ENCODE results near the gene COX7A2.

COX7A2 gene

GRCh38 chr6:75209184-75209723, 34.3 kb downstream of the COX7A2 start:
- Histone ChIP-seq H3K4me1 (peaks cover 3% of the 10 kb centered on the region), H3K9ac (no peak overlapping the region), H3K27ac (no peak overlapping the region)

GRCh38 chr6:75208298-75209183, 35.1 kb downstream of the COX7A2 start:
- Histone ChIP-seq H3K27me3 (ENCODE audit: control insufficient read depth, insufficient read depth, low read length) (peaks cover 10% of the 10 kb centered on the region), H3K4me3 (ENCODE audit: low read depth, low read length) (no peak overlapping the region), H3K9ac (no peak overlapping the region), H3K4me1 (peaks cover 3% of the 10 kb centered on the region), H2AFZ (peak overlapping the region; percentile 16), H3K36me3 (ENCODE audit: control insufficient read depth, insufficient read depth, low read length) (no peaks in the 10 kb centered on the region), H3K4me2 (ENCODE audit: low read length) (peak overlapping the region; percentile 50), H3K79me2 (no peaks in the 10 kb centered on the region), H3K27ac (no peak overlapping the region), H3K9me3 (ENCODE audit: control insufficient read depth, low read length) (no peaks in the 10 kb centered on the region)
- TF ChIP-seq CTCF (IDR thresholded peaks at IDR 0.05) = peak; percentile 89

More at GRCh38 chr6:75209184-75209723, 34.3 kb downstream of the COX7A2 start:
- H3K36me3 ChIP-seq (ENCODE audit: control insufficient read depth, insufficient read depth, low read length) = no peaks in the 10 kb centered on the region
- no peak overlapping the region for H3K4me2 ChIP-seq (ENCODE audit: low read length)
- H3K79me2 ChIP-seq = no peaks in the 10 kb centered on the region
- H3K4me3 ChIP-seq (ENCODE audit: low read depth, low read length) = no peak overlapping the region
- TF ChIP-seq CTCF (IDR thresholded peaks at IDR 0.05) = no peak
- no peak overlapping the region for H2AFZ ChIP-seq
- H3K9me3 ChIP-seq (ENCODE audit: control insufficient read depth, low read length) = no peaks in the 10 kb centered on the region
- H3K27me3 ChIP-seq (ENCODE audit: control insufficient read depth, insufficient read depth, low read length) = peaks cover 10% of the 10 kb centered on the region

- peak overlapping the region; percentile 16 for H2AFZ ChIP-seq
- no peaks in the 10 kb centered on the region for H3K79me2 ChIP-seq
- H3K27ac ChIP-seq = no peak overlapping the region
- no peaks in the 10 kb centered on the region for H3K36me3 ChIP-seq (ENCODE audit: control insufficient read depth, insufficient read depth, low read length)
- peaks cover 10% of the 10 kb centered on the region for H3K27me3 ChIP-seq (ENCODE audit: control insufficient read depth, insufficient read depth, low read length)
- H3K9ac ChIP-seq = no peak overlapping the region
- peak overlapping the region; percentile 42 for H3K4me3 ChIP-seq (ENCODE audit: low read depth, low read length)
- no peaks in the 10 kb centered on the region for H3K9me3 ChIP-seq (ENCODE audit: control insufficient read depth, low read length)
- no peak for TF ChIP-seq CTCF (IDR thresholded peaks at IDR 0.05)
- peak overlapping the region; percentile 71 for H3K4me2 ChIP-seq (ENCODE audit: low read length)
- H3K4me1 ChIP-seq = peaks cover 3% of the 10 kb centered on the region
Measured at GRCh38 chr6:75206576-75207342, 36.8 kb downstream of the COX7A2 start.

GRCh38 chr6:75205776-75206575, 37.6 kb downstream of the COX7A2 start, which contains the start of gene COL12A1:
Gene COL12A1, minus strand, starts transcription at chr6:75206053. Its CDS starts 3,261 bp downstream, at chr6:75202792.
- H3K9me3 ChIP-seq (ENCODE audit: control insufficient read depth, low read length) = no peaks in the 10 kb centered on the region
- peaks cover 3% of the 10 kb centered on the region for H3K4me1 ChIP-seq
- H3K4me2 ChIP-seq (ENCODE audit: low read length) = peak within 1 kb of the TSS; percentile 71
- no peak within 1 kb of the TSS for H3K27ac ChIP-seq
- H3K27me3 ChIP-seq (ENCODE audit: control insufficient read depth, insufficient read depth, low read length) = peaks cover 10% of the 10 kb centered on the region
- peak within 1 kb of the TSS; percentile 54 for H2AFZ ChIP-seq
- TF ChIP-seq CTCF (IDR thresholded peaks at IDR 0.05) = no peak
- H3K36me3 ChIP-seq (ENCODE audit: control insufficient read depth, insufficient read depth, low read length) = no peaks in the 10 kb centered on the region
- peak within 1 kb of the TSS; percentile 42 for H3K4me3 ChIP-seq (ENCODE audit: low read depth, low read length)
- H3K9ac ChIP-seq = no peak within 1 kb of the TSS
- H3K79me2 ChIP-seq = no peaks in the 10 kb centered on the region
